BLaER1 (cell line): ENCODE data around the gene CDC45.

Experiments used
- H3K27ac ChIP-seq: shearing (Covaris generic); formaldehyde crosslinking; 2 replicates; pipeline ENCODE4 v1.8.1; 2022
- H3K27me3 ChIP-seq: shearing (Covaris generic); formaldehyde crosslinking; 2 replicates; pipeline ENCODE4 v1.8.1; 2022
- H3K36me3 ChIP-seq: shearing (Covaris generic); formaldehyde crosslinking; 2 replicates; pipeline ENCODE4 v1.8.1; 2022
- H3K4me1 ChIP-seq: shearing (Covaris generic); formaldehyde crosslinking; 2 replicates; pipeline ENCODE4 v1.8.1; 2022
- H3K4me2 ChIP-seq: shearing (Covaris generic); formaldehyde crosslinking; 2 replicates; pipeline ENCODE4 v1.8.1; 2022
- H3K4me3 ChIP-seq: shearing (Covaris generic); formaldehyde crosslinking; 2 replicates; pipeline ENCODE4 v1.8.1; 2022
- H3K9ac ChIP-seq: shearing (Covaris generic); formaldehyde crosslinking; 2 replicates; pipeline ENCODE4 v1.8.1; 2022
- H3K9me3 ChIP-seq: shearing (Covaris generic); formaldehyde crosslinking; 2 replicates; pipeline ENCODE4 v1.8.1; 2022
- H4K20me1 ChIP-seq: shearing (Covaris generic); formaldehyde crosslinking; 2 replicates; pipeline ENCODE4 v1.8.1; 2022
- Cebpa-rat ChIP-seq: shearing (Covaris generic); IDR thresholded peaks from 2 replicates; pipeline ENCODE4 v1.8.1; 2022

CDC45 gene

GRCh38 chr22:19457828-19458428, 21.8 kb upstream of the CDC45 start:
- Histone ChIP-seq H3K27ac (no peak overlapping the region), H3K27me3 (no peaks in the 10 kb centered on the region), H3K36me3 (peaks cover 95% of the 10 kb centered on the region), H3K9me3 (no peaks in the 10 kb centered on the region), H3K4me1 (no peaks in the 10 kb centered on the region), H3K4me3 (no peak overlapping the region), H3K4me2 (no peak overlapping the region), H3K9ac (no peak overlapping the region), H4K20me1 (no peaks in the 10 kb centered on the region)
- TF ChIP-seq Cebpa-rat, result no peak

GRCh38 chr22:19460036-19460435, 19.7 kb upstream of the CDC45 start:
- no peaks in the 10 kb centered on the region for H3K9me3 ChIP-seq
- H4K20me1 ChIP-seq, result 0 out of 2 replicates have a peak, but pooled peaks cover 8% of the 10 kb centered on the region
- no peaks in the 10 kb centered on the region for H3K27me3 ChIP-seq
- no peak overlapping the region for H3K4me3 ChIP-seq
- H3K36me3 ChIP-seq, result peaks cover 90% of the 10 kb centered on the region
- no peak overlapping the region for H3K4me2 ChIP-seq
- H3K27ac ChIP-seq, result no peak overlapping the region
- H3K9ac ChIP-seq, result no peak overlapping the region
- no peak for TF ChIP-seq Cebpa-rat
- H3K4me1 ChIP-seq, result peaks cover 17% of the 10 kb centered on the region

- Histone ChIP-seq H3K4me1 (peaks cover 18% of the 10 kb centered on the region), H3K4me2 (no peak overlapping the region), H3K27me3 (no peaks in the 10 kb centered on the region), H4K20me1 (0 out of 2 replicates have a peak, but pooled peaks cover 8% of the 10 kb centered on the region), H3K4me3 (no peak overlapping the region), H3K27ac (no peak overlapping the region), H3K9ac (no peak overlapping the region), H3K36me3 (peaks cover 90% of the 10 kb centered on the region), H3K9me3 (no peaks in the 10 kb centered on the region)
- no peak for TF ChIP-seq Cebpa-rat
Measured at GRCh38 chr22:19461506-19461905, 18.2 kb upstream of the CDC45 start.

GRCh38 chr22:19463008-19463407, 16.7 kb upstream of the CDC45 start:
- Histone ChIP-seq H3K4me1 (peaks cover 18% of the 10 kb centered on the region), H3K36me3 (peaks cover 90% of the 10 kb centered on the region), H3K4me2 (no peak overlapping the region), H3K27ac (no peak overlapping the region), H3K27me3 (no peaks in the 10 kb centered on the region), H3K9me3 (no peaks in the 10 kb centered on the region), H3K9ac (no peak overlapping the region), H3K4me3 (no peak overlapping the region), H4K20me1 (0 out of 2 replicates have a peak, but pooled peaks cover 8% of the 10 kb centered on the region)
- TF ChIP-seq Cebpa-rat, result no peak

GRCh38 chr22:19463491-19464469, 15.9 kb upstream of the CDC45 start:
- no peak for TF ChIP-seq Cebpa-rat
- Histone ChIP-seq H3K27me3 (no peaks in the 10 kb centered on the region), H3K4me3 (no peak overlapping the region), H3K36me3 (peaks cover 90% of the 10 kb centered on the region), H3K4me1 (peaks cover 18% of the 10 kb centered on the region), H4K20me1 (0 out of 2 replicates have a peak, but pooled peaks cover 11% of the 10 kb centered on the region), H3K4me2 (peak overlapping the region; percentile 56), H3K9ac (no peak overlapping the region), H3K9me3 (no peaks in the 10 kb centered on the region), H3K27ac (no peak overlapping the region; the same call in 1 of the 2 replicates)

GRCh38 chr22:19464546-19464945, 15.2 kb upstream of the CDC45 start:
- H3K9me3 ChIP-seq, result no peaks in the 10 kb centered on the region
- H3K36me3 ChIP-seq, result peaks cover 92% of the 10 kb centered on the region
- H3K27ac ChIP-seq, result no peak overlapping the region; the same call in 1 of the 2 replicates
- H3K4me3 ChIP-seq, result no peak overlapping the region
- no peaks in the 10 kb centered on the region for H3K27me3 ChIP-seq
- H4K20me1 ChIP-seq, result peaks cover 19% of the 10 kb centered on the region; the same call in 1 of the 2 replicates
- H3K4me2 ChIP-seq, result peak overlapping the region; percentile 56
- peaks cover 18% of the 10 kb centered on the region for H3K4me1 ChIP-seq
- no peak for TF ChIP-seq Cebpa-rat
- H3K9ac ChIP-seq, result no peak overlapping the region

- Histone ChIP-seq H3K27ac (no peak overlapping the region; the same call in 1 of the 2 replicates), H3K36me3 (peaks cover 92% of the 10 kb centered on the region), H3K9ac (no peak overlapping the region), H3K4me2 (peak overlapping the region; percentile 56), H3K27me3 (no peaks in the 10 kb centered on the region), H4K20me1 (peaks cover 23% of the 10 kb centered on the region; the same call in 1 of the 2 replicates), H3K9me3 (no peaks in the 10 kb centered on the region), H3K4me1 (peaks cover 18% of the 10 kb centered on the region), H3K4me3 (no peak overlapping the region)
- no peak for TF ChIP-seq Cebpa-rat
Measured at GRCh38 chr22:19464975-19465374, 14.7 kb upstream of the CDC45 start.

GRCh38 chr22:19466126-19466716, 13.5 kb upstream of the CDC45 start:
- Histone ChIP-seq H4K20me1 (peaks cover 29% of the 10 kb centered on the region; the same call in 1 of the 2 replicates), H3K9me3 (no peaks in the 10 kb centered on the region), H3K27me3 (no peaks in the 10 kb centered on the region), H3K9ac (no peak overlapping the region), H3K4me1 (peaks cover 18% of the 10 kb centered on the region), H3K36me3 (peaks cover 92% of the 10 kb centered on the region), H3K4me3 (no peak overlapping the region), H3K4me2 (no peak overlapping the region), H3K27ac (no peak overlapping the region)
- no peak for TF ChIP-seq Cebpa-rat

GRCh38 chr22:19466848-19467752, 12.6 kb upstream of the CDC45 start:
- Histone ChIP-seq H4K20me1 (peaks cover 37% of the 10 kb centered on the region), H3K4me3 (no peak overlapping the region), H3K4me2 (no peak overlapping the region), H3K27ac (no peak overlapping the region), H3K9me3 (no peaks in the 10 kb centered on the region), H3K9ac (no peak overlapping the region), H3K4me1 (peaks cover 18% of the 10 kb centered on the region), H3K27me3 (no peaks in the 10 kb centered on the region), H3K36me3 (peaks cover 94% of the 10 kb centered on the region)
- no peak for TF ChIP-seq Cebpa-rat
